GM19452 (cell line): Measurements from ENCODE around the gene CAMK2D.

Experiments
- ATAC-seq: cut with Tn5 transposase; IDR thresholded peaks from one replicate; pipeline ENCODE4 v1.9.1; 2021; ENCODE audit not compliant: unreplicated experiment

The CAMK2D gene

DNA sequence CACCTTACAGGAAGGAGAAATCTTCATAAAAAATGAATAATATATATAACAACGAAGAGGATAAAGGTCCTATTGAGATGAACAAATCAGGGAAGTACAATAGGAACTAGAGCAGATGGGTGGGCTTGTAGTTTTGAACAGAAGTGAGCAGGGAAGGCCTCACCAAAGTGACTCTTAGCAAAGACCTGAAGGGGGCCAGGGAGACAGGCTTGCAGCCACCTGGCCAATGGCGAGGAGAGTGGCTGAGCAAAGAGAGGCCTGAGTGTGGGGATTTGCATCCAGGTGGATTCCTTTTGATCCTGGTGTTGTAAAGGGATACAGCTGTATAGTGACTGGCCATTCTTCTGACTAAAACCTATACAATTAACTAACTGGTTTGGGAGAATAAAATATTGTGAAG lies 354.1 kb downstream of the CAMK2D start:
- no peak for ATAC-seq

DNA sequence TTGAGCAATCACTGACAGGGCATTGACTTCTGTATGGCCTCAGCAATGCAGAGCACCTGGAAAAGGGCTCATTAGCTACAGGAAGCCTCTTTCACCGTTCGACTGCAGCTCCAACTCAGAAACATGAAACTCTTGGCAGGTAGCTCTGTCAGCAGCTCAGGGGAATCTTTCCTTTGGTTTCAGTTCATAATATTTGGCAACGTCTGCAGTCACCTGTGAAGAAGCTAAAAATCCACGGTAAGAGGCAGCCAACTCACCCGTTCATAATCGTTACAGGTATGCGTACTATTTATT lies 354.9 kb downstream of the CAMK2D start:
- no peak for ATAC-seq

DNA sequence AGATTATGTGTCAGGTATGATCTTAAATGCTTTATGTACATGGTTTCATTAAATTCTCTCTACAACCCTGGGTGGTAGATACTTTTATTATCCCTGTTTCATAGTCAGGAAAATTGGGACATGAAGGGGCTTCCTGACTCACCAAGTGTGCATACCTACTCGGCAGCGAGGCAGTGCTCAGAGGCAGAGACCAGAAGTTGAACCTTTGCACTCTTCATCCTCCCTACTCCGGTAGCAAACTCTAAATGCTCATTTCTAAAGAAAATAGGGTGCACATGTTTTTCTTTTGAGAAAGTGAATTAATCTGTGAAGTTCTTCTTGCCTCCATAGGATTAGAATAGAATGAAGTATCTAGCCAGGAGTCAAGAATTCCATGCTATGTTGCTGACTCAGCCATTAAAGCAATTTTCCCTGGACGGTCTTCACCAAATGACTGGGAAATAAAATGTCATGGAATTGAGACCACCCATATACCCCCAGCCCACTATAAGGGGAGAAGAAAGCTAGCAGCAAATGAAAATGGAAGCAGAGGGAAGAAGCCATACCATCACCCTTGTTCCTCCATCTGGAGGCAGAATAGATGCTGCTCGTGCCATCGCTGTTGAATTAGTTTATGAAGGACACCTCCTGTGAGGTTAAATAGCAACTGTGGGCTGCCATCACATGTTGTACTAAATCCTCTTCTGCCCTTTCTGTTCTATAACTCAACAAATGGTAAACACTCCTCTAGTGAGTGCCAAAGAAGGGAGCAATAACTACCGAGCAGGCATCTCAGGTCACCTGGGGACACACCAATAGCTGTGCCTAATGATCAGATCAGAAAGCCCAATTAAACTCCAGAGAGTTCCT lies 355.4 kb downstream of the CAMK2D start:
- no peak for ATAC-seq

DNA sequence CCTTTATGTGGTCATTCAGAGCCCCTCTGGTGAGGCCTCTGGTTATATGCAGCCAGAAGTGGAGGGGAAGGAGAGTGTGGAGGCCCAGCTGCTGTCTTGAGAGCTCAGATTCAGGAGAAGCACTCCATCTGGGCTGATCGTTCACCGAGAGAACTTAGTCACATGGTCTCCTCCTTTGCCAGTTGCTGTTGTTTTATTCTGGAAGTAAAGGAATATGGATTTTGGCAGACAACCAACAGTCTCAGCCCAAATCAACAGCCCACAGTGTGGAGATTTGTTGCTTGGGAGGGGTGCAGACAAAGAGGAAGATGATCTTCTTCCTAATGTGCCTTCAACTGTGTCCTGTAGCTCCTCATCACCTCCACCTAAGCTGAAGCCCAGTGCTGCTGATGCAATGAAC lies 356.7 kb downstream of the CAMK2D start:
- no peak for ATAC-seq

DNA sequence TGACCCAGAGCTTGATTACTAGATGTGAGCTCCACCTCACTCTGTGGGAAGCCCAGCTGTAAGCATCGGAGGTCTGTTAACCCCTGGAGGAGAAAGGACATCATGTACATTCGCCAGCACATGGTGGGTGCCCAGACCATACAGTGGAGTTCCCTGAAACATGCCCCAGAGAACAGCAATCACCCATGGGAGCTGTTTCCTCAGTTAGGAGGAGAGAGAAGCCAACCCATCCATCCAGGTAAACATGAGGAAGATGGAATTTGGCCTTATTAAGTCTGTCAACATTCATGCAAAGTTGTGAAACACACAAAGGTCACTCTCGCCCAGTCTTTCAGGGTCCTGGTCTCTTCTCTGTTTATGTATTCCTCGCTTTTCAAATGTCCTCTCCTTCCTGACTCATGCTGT lies 357.4 kb downstream of the CAMK2D start:
- ATAC-seq = no peak
